Stimulated activated CD4-positive, alpha-beta T cell treated with anti-CD3 and anti-CD28 coated beads, TNF-alpha, amount 100 ng/mL, for 4 hours (primary cell): ENCODE measurements around the gene CD14.
"Not testable (repeated sequence)": the region's sequence is repeated elsewhere in the genome, so short reads cannot be mapped to it uniquely, and the experiment has no call there.

Experiments
- DNase-seq, 3 experiments: peaks; one replicate each; pipeline ENCODE4 v3.0.0-alpha.2; 2020; ENCODE audit warnings: low read depth in 3 of 3

CD14 gene

GRCh38 chr5:140635291-140636257 is 2.6 kb upstream of the CD14 start:
- DNase-seq: no peak

GRCh38 chr5:140634103-140634502 is 1.1 kb upstream of the CD14 start:
- DNase-seq: no peak

- DNase-seq: no peak
These were observed 526 bp upstream of the CD14 start for GRCh38 chr5:140633501-140633900.

GRCh38 chr5:140632366-140633020 is 482 bp downstream of the CD14 start:
- DNase-seq: peak in 2 of 3 experiments; percentile 17 to 27

GRCh38 chr5:140631831-140632365 is 1.1 kb downstream of the CD14 start:
- no peak for DNase-seq

GRCh38 chr5:140631036-140631417 is 1.9 kb downstream of the CD14 start:
- DNase-seq: no peak

- no peak for DNase-seq
These were observed 2.5 kb downstream of the CD14 start for GRCh38 chr5:140630292-140631035.

- DNase-seq: no peak
These were observed 4.3 kb downstream of the CD14 start for GRCh38 chr5:140628711-140629110.

- no peak for DNase-seq
These were observed 5.0 kb downstream of the CD14 start for GRCh38 chr5:140627972-140628371.

GRCh38 chr5:140624886-140625285 is 8.1 kb downstream of the CD14 start:
- not testable (repeated sequence) for DNase-seq

GRCh38 chr5:140623061-140623460 is 9.9 kb downstream of the CD14 start:
- DNase-seq: not testable (repeated sequence)

- DNase-seq: no peak
These were observed 10.7 kb downstream of the CD14 start for GRCh38 chr5:140622301-140622700.

GRCh38 chr5:140611020-140611521 is 21.9 kb downstream of the CD14 start:
- DNase-seq: no peak

GRCh38 chr5:140609126-140609525 is 23.8 kb downstream of the CD14 start:
- DNase-seq: no peak

GRCh38 chr5:140608722-140609121 is 24.3 kb downstream of the CD14 start:
- DNase-seq: no peak

GRCh38 chr5:140607031-140607430 is 25.9 kb downstream of the CD14 start:
- DNase-seq: no peak

GRCh38 chr5:140605879-140606278 is 27.1 kb downstream of the CD14 start:
- no peak for DNase-seq

- DNase-seq: no peak
These were observed 29.2 kb downstream of the CD14 start for GRCh38 chr5:140603734-140604133.

GRCh38 chr5:140603446-140603698 is 29.6 kb downstream of the CD14 start:
- DNase-seq: not testable (repeated sequence)

- DNase-seq: no peak
These were observed 30.8 kb downstream of the CD14 start for GRCh38 chr5:140602147-140602546.

GRCh38 chr5:140600096-140600495 is 32.9 kb downstream of the CD14 start:
- no peak for DNase-seq

GRCh38 chr5:140598836-140599235 is 34.1 kb downstream of the CD14 start:
- DNase-seq: no peak
